Left lung (tissue), 10 donors: ENCODE measurements around the gene SBK1. TPM values are rescaled to one million over a fixed set of nuclear protein-coding genes. Genes with fewer than 3 reads are reported as not detected.

Experiments
- ATAC-seq: fragments of 200-7000 bp; cut with Tn5 transposase; one replicate; pipeline ENCODE4 v1.9.1; 2020; ENCODE audit warnings: moderate library complexity
- DNase-seq, 4 donors: peaks; one replicate each; pipeline ENCODE4 v3.0.0-alpha.2; 2013 to 2020
- H3K27ac ChIP-seq, 2 donors: fragments of 200-600 bp; sonication (generic) in 1 of 2; one replicate each; pipeline versions ENCODE4 v1.5.0 to v1.8.0; 2020 to 2021
- H3K27me3 ChIP-seq, 2 donors: fragments of 200-600 bp; sonication (generic) in 1 of 2; one replicate each; pipeline versions ENCODE4 v1.5.0 to v1.8.0; 2020 to 2021
- H3K36me3 ChIP-seq, 2 donors: fragments of 200-600 bp; sonication (generic) in 1 of 2; one replicate each; pipeline versions ENCODE4 v1.5.0 to v1.8.0; 2020 to 2021
- H3K4me1 ChIP-seq, 2 donors: fragments of 200-600 bp; one replicate each; pipeline ENCODE4 v1.8.0; 2021
- H3K4me3 ChIP-seq, 2 donors: fragments of 200-600 bp; sonication (generic) in 1 of 2; one replicate each; pipeline versions ENCODE4 v1.5.0 to v1.8.0; 2020 to 2021; ENCODE audit warnings: mild to moderate bottlenecking in 1 of 2
- H3K9me3 ChIP-seq, 2 donors: fragments of 200-600 bp; sonication (generic) in 1 of 2; one replicate each; pipeline versions ENCODE4 v1.5.0 to v1.8.0; 2020 to 2021
- CTCF ChIP-seq, 2 donors: fragments of 200-600 bp; sonication (generic) in 1 of 2; IDR thresholded peaks; one replicate each; pipeline versions ENCODE4 v1.5.0 to v1.8.0; 2021; ENCODE audit warnings: antibody characterized with exemption in 2 of 2
- intact Hi-C, 2 donors: fragments of 100-400 bp; cut with DNase I; formaldehyde crosslinking; loops; one replicate each; pipeline versions ENCODE4 v1.11.2 to v1.14.2; 2022
- polyA plus RNA-seq, 6 donors: library from polyadenylated mRNA; unstranded; fragments of 120-200 nt; gene quantifications; one replicate each; pipeline ENCODE4 v1.2.1, GENCODE V29; 2013; ENCODE audit not compliant: insufficient read length in 6 of 6
- total RNA-seq, 2 donors: library from RNA; stranded (reverse); fragmentation: NEBNext Ultra II Directional; extraction: Animal tissue kit (Norgen Biotek cat#: 25700); gene quantifications; one replicate each; pipeline ENCODE4 v1.2.1, GENCODE V29; 2021
- donor health status: DM: no; HTN: yes; CAD: no.
- donor health status: DM: no; HTN: no; CAD: no.

Gene SBK1
- total and polyA plus RNA-seq, 8 donors, result 1.7 to 16.4 (median 14.4) TPM

DNA sequence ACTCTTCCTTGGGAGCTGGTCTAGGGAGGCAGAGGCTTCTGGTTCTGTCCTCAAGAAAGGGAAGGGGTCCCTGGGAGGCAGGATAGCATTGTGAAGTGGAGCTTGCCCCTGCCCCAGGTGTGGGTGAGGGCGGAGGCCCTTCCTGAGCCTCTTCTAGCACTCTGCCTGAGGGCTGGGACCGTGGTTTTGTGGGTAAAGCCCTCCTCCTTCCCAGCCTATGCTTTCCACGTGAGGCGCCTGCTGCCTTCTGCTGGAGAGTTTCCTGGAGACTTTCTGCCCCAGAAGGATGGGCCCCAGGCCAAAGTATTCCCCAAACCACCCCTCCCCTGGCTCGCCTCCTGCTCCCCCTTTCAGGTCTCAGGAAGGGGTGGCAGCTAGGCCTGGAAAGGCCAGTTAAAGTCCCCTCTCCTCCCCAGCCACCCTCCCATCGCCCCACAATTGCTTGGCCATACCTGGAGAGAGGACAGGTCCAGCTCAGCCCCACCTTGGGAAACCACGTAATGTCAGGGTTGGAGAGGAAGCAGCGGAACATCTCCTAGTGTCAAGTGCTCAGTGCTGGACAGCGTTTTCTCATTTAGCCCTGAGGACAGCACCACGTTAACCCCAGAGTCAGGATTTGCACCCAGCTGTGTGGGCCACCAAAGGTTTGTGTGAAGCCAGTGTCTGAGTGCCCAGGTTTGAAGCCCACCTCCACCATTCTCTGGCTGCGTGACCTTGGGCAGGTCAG is 5.6 kb downstream of the SBK1 start:
- intact Hi-C loops, result no loop called here
- H3K36me3 ChIP-seq, result no peaks in the 10 kb centered on the region
- DNase-seq, result peak in 2 of 4 donors; percentile 39 to 55
- H3K9me3 ChIP-seq, result no peaks in the 10 kb centered on the region
- H3K27me3 ChIP-seq, result peaks cover 0 to 18% of the 10 kb centered on the region in 2 donors
- peaks cover 3 to 7% of the 10 kb centered on the region in 2 donors for H3K4me1 ChIP-seq
- TF ChIP-seq CTCF (IDR thresholded peaks at IDR 0.05), result no peak
- H3K4me3 ChIP-seq, result no peak overlapping the region
- H3K27ac ChIP-seq, result no peak overlapping the region
- ATAC-seq, result peak; percentile 79

DNA sequence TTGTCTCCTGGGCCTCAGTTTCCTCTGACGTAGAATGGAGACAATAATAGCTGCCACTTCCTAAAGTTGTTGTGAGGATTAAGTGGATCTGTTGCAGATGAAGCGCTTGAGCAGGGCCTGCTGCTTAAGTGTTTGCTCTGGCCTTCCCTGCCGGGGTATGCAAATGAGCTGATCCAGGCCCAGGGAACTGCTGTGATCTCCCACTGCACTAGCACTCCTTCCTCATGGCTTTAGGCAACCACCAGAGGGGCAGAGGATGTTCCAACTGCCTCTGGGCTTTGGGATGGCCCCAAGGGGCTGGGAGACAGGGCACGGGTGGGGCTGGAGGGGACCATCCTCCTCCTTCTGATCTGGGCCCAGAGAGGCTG is 6.2 kb downstream of the SBK1 start:
- Histone ChIP-seq H3K9me3 (no peaks in the 10 kb centered on the region), H3K27ac (no peak overlapping the region), H3K27me3 (peaks cover 0 to 12% of the 10 kb centered on the region in 2 donors), H3K4me1 (peaks cover 0 to 1% of the 10 kb centered on the region in 2 donors), H3K36me3 (no peaks in the 10 kb centered on the region), H3K4me3 (no peak overlapping the region)
- TF ChIP-seq CTCF (IDR thresholded peaks at IDR 0.05), result no peak
- peak in 2 of 4 donors; percentile 26 to 58 for DNase-seq
- ATAC-seq, result peak; percentile 94
- intact Hi-C loops, result no loop called here

GRCh38 chr16:28300327-28300726 is 8.0 kb downstream of the SBK1 start:
- Histone ChIP-seq H3K36me3 (no peaks in the 10 kb centered on the region), H3K27me3 (no peaks in the 10 kb centered on the region), H3K9me3 (no peaks in the 10 kb centered on the region), H3K27ac (no peak overlapping the region), H3K4me3 (no peak overlapping the region), H3K4me1 (no peaks in the 10 kb centered on the region)
- intact Hi-C loops, result no loop called here
- TF ChIP-seq CTCF (IDR thresholded peaks at IDR 0.05), result no peak
- no peak for ATAC-seq
- no peak for DNase-seq

GRCh38 chr16:28301154-28301553 is 8.8 kb downstream of the SBK1 start:
- Histone ChIP-seq H3K9me3 (no peaks in the 10 kb centered on the region), H3K4me3 (no peak overlapping the region), H3K27me3 (no peaks in the 10 kb centered on the region), H3K27ac (no peak overlapping the region), H3K4me1 (no peaks in the 10 kb centered on the region), H3K36me3 (no peaks in the 10 kb centered on the region)
- intact Hi-C loops, result no loop called here
- no peak for DNase-seq
- no peak for ATAC-seq
- TF ChIP-seq CTCF (IDR thresholded peaks at IDR 0.05), result no peak

- H3K36me3 ChIP-seq, result no peaks in the 10 kb centered on the region
- no peaks in the 10 kb centered on the region for H3K9me3 ChIP-seq
- ATAC-seq (no peak), DNase-seq (no peak)
- no peaks in the 10 kb centered on the region for H3K4me1 ChIP-seq
- TF ChIP-seq CTCF (IDR thresholded peaks at IDR 0.05), result no peak
- no peaks in the 10 kb centered on the region for H3K27me3 ChIP-seq
- H3K4me3 ChIP-seq, result no peak overlapping the region
- intact Hi-C loops, result no loop called here
- no peak overlapping the region for H3K27ac ChIP-seq
Measured at GRCh38 chr16:28301620-28302019, 9.3 kb downstream of the SBK1 start.
